HCT116 (cell line): ENCODE data around the gene SMARCA2. TPM values are rescaled to one million over a fixed set of nuclear protein-coding genes. Genes with fewer than 3 reads are reported as not detected.

ENCODE experiments used
- ATAC-seq: fragments of 200-7000 bp; cut with Tn5 transposase; 2 replicates; pipeline ENCODE4 v1.9.1; 2020; ENCODE audit warnings: mild to moderate bottlenecking, moderate library complexity
- BruUV-seq: library from RNA; stranded (reverse); fragments of 400-500 nt; replicated peaks from 2 replicates; lab custom pipeline; 2021; lab: Mats Ljungman, UMichigan
- CTCF ChIA-PET: fragments of 300-600 bp; sonication (Branson Sonifier 250); formaldehyde crosslinking; loops from one replicate; lab custom pipeline; 2021; ENCODE audit warnings: antibody characterized with exemption; lab: Charles Lee
- POLR2A ChIA-PET: fragments of 300-600, 350-600 bp; sonication (Branson Sonifier 250); formaldehyde crosslinking; loops from one replicate; lab custom pipeline; 2021; ENCODE audit warnings: antibody characterized with exemption; lab: Charles Lee
- RAD21 ChIA-PET, 2 experiments: fragments of 300-600 bp; sonication (Branson Sonifier 250); formaldehyde crosslinking; loops; one replicate each; lab custom pipeline; 2023; ENCODE audit warnings: low total read pairs in 2 of 2; ENCODE audit not compliant: uncharacterized antibody in 2 of 2, unreplicated experiment in 2 of 2, low non-redundant PET in 1 of 2; lab: Charles Lee
- DNase-seq: peaks from one replicate; pipeline ENCODE4 v3.0.0-alpha.2; 2010; ENCODE audit warnings: low read depth, low spot score
- H2AFZ ChIP-seq: fragments of 200-600 bp; shearing (Covaris generic), sonication (generic); 2 replicates; pipeline ENCODE4 v1.6.1; 2017; ENCODE audit warnings: low read depth, mixed run types, mixed read lengths, antibody characterized with exemption, low read length; ENCODE audit not compliant: poor library complexity, severe bottlenecking
- H3K27ac ChIP-seq: 2 replicates; pipeline ENCODE4 v1.5.1; 2012; ENCODE audit warnings: low read depth, low read length
- H3K27me3 ChIP-seq: fragments of 200-600 bp; sonication (generic); 2 replicates; pipeline ENCODE4 v1.6.1; 2016; ENCODE audit warnings: mixed run types, low read length, mixed read lengths; ENCODE audit not compliant: insufficient read depth
- H3K36me3 ChIP-seq, 2 experiments: fragments of 200-500 bp in 1 of 2; fragments of 200-600 bp in 1 of 2; sonication (Bioruptor generic) in 1 of 2; sonication (generic) in 1 of 2; 2 replicates each; pipeline versions ENCODE4 v1.5.1 to v1.6.1; 2014 to 2016; ENCODE audit warnings: low read length in 2 of 2, inconsistent platforms in 1 of 2, mixed read lengths in 1 of 2, mixed run types in 1 of 2; ENCODE audit not compliant: insufficient read depth in 2 of 2, control insufficient read depth in 1 of 2
- H3K4me1 ChIP-seq, 2 experiments: fragments of 200-600 bp in 1 of 2; sonication (generic) in 1 of 2; 2 replicates each; pipeline versions ENCODE4 v1.5.1 to v1.6.1; 2012 to 2017; ENCODE audit warnings: low read length in 2 of 2, inconsistent platforms in 1 of 2, mild to moderate bottlenecking in 1 of 2, mixed read lengths in 1 of 2, mixed run types in 1 of 2, moderate library complexity in 1 of 2; ENCODE audit not compliant: insufficient read depth in 2 of 2, control insufficient read depth in 1 of 2
- H3K4me2 ChIP-seq: fragments of 200-600 bp; sonication (generic); 2 replicates; pipeline ENCODE4 v1.6.1; 2017; ENCODE audit warnings: mixed run types, low read length, mixed read lengths
- H3K4me3 ChIP-seq, 2 experiments: fragments of 200-600 bp in 1 of 2; sonication (generic) in 1 of 2; replicated peaks in 1 of 2; 2 replicates each; pipeline ENCODE4 v1.5.1; 2011 to 2016; ENCODE audit warnings: low read length in 2 of 2, control low read depth in 1 of 2, low read depth in 1 of 2, mild to moderate bottlenecking in 1 of 2, mixed read lengths in 1 of 2, mixed run types in 1 of 2
- H3K79me2 ChIP-seq: fragments of 200-600 bp; sonication (generic); 2 replicates; pipeline ENCODE4 v1.6.1; 2017; ENCODE audit warnings: mild to moderate bottlenecking, mixed run types, low read length, moderate library complexity, mixed read lengths; ENCODE audit not compliant: insufficient read depth
- H3K9ac ChIP-seq: fragments of 200-600 bp; sonication (generic); 2 replicates; pipeline ENCODE4 v1.6.1; 2016; ENCODE audit warnings: low read length, mixed read lengths
- H3K9me2 ChIP-seq: fragments of 200-600 bp; sonication (generic), shearing (Covaris generic); 2 replicates; pipeline ENCODE4 v1.6.1; 2017; ENCODE audit warnings: mixed run types, mild to moderate bottlenecking, moderate library complexity; ENCODE audit not compliant: insufficient read depth
- H3K9me3 ChIP-seq, 2 experiments: fragments of 200-500 bp in 1 of 2; fragments of 200-600 bp in 1 of 2; sonication (Bioruptor generic) in 1 of 2; sonication (generic) in 1 of 2; 2 replicates each; pipeline ENCODE4 v1.6.1; 2014 to 2017; ENCODE audit warnings: low read length in 2 of 2, mixed read lengths in 2 of 2, inconsistent platforms in 1 of 2, low read depth in 1 of 2, mild to moderate bottlenecking in 1 of 2, mixed run types in 1 of 2, moderate library complexity in 1 of 2; ENCODE audit not compliant: control insufficient read depth in 1 of 2, insufficient read depth in 1 of 2
- H4K20me1 ChIP-seq: fragments of 200-600 bp; sonication (generic), shearing (Covaris generic); 2 replicates; pipeline ENCODE4 v1.6.1; 2017; ENCODE audit warnings: mixed run types, mild to moderate bottlenecking, moderate library complexity; ENCODE audit not compliant: insufficient read depth
- CEBPB ChIP-seq: IDR thresholded peaks from 2 replicates; pipeline ENCODE4 v1.6.1; 2012; ENCODE audit warnings: low read depth
- ELF1 ChIP-seq: IDR thresholded peaks from 2 replicates; pipeline ENCODE4 v1.6.1; 2012; ENCODE audit warnings: low read depth, borderline replicate concordance
- SIN3A ChIP-seq: IDR thresholded peaks from 2 replicates; pipeline ENCODE4 v1.6.1; 2012; ENCODE audit warnings: low read depth
- TCF7L2 ChIP-seq: IDR thresholded peaks from 2 replicates; pipeline ENCODE4 v1.7.0; 2011; ENCODE audit warnings: borderline replicate concordance, inconsistent platforms; ENCODE audit not compliant: insufficient read depth, insufficient read length; ENCODE audit errors: extremely low read depth
- YY1 ChIP-seq: IDR thresholded peaks from 2 replicates; pipeline ENCODE4 v1.6.1; 2011; ENCODE audit warnings: low read length, low read depth, moderate library complexity, mild to moderate bottlenecking; ENCODE audit not compliant: insufficient replicate concordance; ENCODE audit errors: extremely low read depth
- ZBTB33 ChIP-seq: IDR thresholded peaks from 2 replicates; pipeline ENCODE4 v1.6.1; 2011; ENCODE audit warnings: mild to moderate bottlenecking, low read length, moderate library complexity; ENCODE audit not compliant: insufficient replicate concordance; ENCODE audit errors: extremely low read depth
- ZFX ChIP-seq: fragments of 450-650 bp; IDR thresholded peaks from 2 replicates; pipeline ENCODE4 v1.6.1; 2017
- ZNF274 ChIP-seq: fragments of 200-500 bp; sonication (Bioruptor generic); IDR thresholded peaks from 2 replicates; pipeline ENCODE4 v1.6.1; 2014; ENCODE audit warnings: mild to moderate bottlenecking, low read depth, low read length, inconsistent platforms
- intact Hi-C: fragments of 100-400 bp; cut with micrococcal nuclease; formaldehyde crosslinking; loops from 2 replicates; pipeline ENCODE4 v1.10.0; 2022
- total RNA-seq: library from RNA; stranded (reverse); gene quantifications from one replicate; pipeline ENCODE4 v1.2.1, GENCODE V29; 2021; ENCODE audit not compliant: unreplicated experiment

Gene SMARCA2
- total RNA-seq, 1 experiment from 2014 or later: 14.7 TPM

GRCh38 chr9:2217540-2217939 lies 202.4 kb downstream of the SMARCA2 start:
- intact Hi-C loops: no loop called here
- Histone ChIP-seq H3K36me3 (no peaks in the 10 kb centered on the region), H3K9ac (no peak overlapping the region), H3K27me3 (no peaks in the 10 kb centered on the region), H3K4me1 (no peaks in the 10 kb centered on the region), H4K20me1 (no peaks in the 10 kb centered on the region), H2AFZ (no peak overlapping the region), H3K9me3 (no peaks in the 10 kb centered on the region), H3K9me2 (no peaks in the 10 kb centered on the region), H3K27ac (no peak overlapping the region), H3K4me3 (no peak overlapping the region), H3K4me2 (no peak overlapping the region), H3K79me2 (no peaks in the 10 kb centered on the region)
- ChIA-PET RAD21 (no interaction called here), POLR2A (no interaction called here), CTCF (no interaction called here)
- DNase-seq: no peak
- no TSS peak for BruUV-seq
- ATAC-seq: no peak
- TF ChIP-seq ELF1 (no peak), CEBPB (no peak), SIN3A (no peak)

GRCh38 chr9:2220036-2220435 lies 204.9 kb downstream of the SMARCA2 start:
- H3K4me3 ChIP-seq: no peak overlapping the region
- POLR2A ChIA-PET: no interaction called here
- no peaks in the 10 kb centered on the region for H4K20me1 ChIP-seq
- no peaks in the 10 kb centered on the region for H3K27me3 ChIP-seq
- BruUV-seq: no TSS peak
- no peak overlapping the region for H2AFZ ChIP-seq
- no peak overlapping the region for H3K9ac ChIP-seq
- H3K4me1 ChIP-seq: no peaks in the 10 kb centered on the region
- no peaks in the 10 kb centered on the region for H3K9me2 ChIP-seq
- H3K27ac ChIP-seq: no peak overlapping the region
- H3K4me2 ChIP-seq: no peak overlapping the region
- RAD21 ChIA-PET: no interaction called here
- H3K79me2 ChIP-seq: no peaks in the 10 kb centered on the region
- H3K9me3 ChIP-seq: no peaks in the 10 kb centered on the region
- no peak for TF ChIP-seq ZNF274
- no peak for TF ChIP-seq TCF7L2
- TF ChIP-seq ZFX: no peak
- TF ChIP-seq ZBTB33: no peak
- TF ChIP-seq CEBPB: no peak
- no peak for TF ChIP-seq YY1
- DNase-seq: no peak
- no peak for ATAC-seq
- CTCF ChIA-PET: no interaction called here
- H3K36me3 ChIP-seq: no peaks in the 10 kb centered on the region
- intact Hi-C loops: no loop called here
